HG03066 (cell line): ENCODE measurements around the gene RFTN1.

Experiments
- ATAC-seq: cut with Tn5 transposase; IDR thresholded peaks from one replicate; pipeline ENCODE4 v1.9.1; 2021; ENCODE audit warnings: low read depth; ENCODE audit not compliant: unreplicated experiment

Gene RFTN1

DNA sequence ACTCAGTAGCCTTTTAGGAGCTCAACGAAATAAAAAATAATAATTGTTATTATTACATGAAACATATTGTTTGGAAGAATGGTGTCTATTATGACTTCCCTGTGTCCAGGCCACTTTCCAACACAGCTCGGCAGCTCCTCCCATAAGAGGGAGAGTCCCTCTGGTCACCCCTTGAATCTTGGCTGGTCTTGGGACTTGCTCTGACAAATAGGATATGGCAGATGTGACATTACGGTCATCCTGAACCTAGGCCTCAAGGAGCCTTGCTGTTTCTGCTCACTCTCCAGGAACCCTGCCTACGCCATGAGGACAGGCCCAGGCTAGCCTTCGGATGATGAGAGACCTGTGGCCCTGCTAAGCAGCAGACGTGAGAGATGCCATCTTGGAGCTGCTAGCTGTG lies 176.7 kb downstream of the RFTN1 start:
- ATAC-seq = no peak

GRCh38 chr3:16335772-16336645 lies 177.5 kb downstream of the RFTN1 start:
- no peak for ATAC-seq

DNA sequence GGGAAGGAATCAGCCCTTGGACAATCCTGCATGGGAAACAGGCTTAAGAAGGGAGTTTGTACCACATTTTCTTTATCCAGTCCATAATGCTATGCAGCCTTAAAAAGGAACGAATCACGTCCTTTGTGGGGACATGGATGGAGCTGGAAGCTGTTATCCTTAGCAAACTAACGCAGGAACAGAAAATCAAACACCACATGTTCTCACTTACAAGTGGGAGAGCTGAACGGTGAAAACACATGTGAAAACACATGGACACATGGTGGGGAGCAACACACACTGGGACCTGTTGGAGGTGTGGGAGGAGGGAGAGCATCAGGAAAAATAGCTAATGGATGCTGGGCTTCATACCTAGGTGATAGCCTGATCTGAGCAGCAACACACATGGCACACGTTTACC lies 178.2 kb downstream of the RFTN1 start:
- no peak for ATAC-seq

- ATAC-seq = no peak
These were observed 178.6 kb downstream of the RFTN1 start for GRCh38 chr3:16334909-16335308.

- no peak for ATAC-seq
These were observed 180.5 kb downstream of the RFTN1 start for GRCh38 chr3:16332904-16333426.

- no peak for ATAC-seq
These were observed 182.1 kb downstream of the RFTN1 start for GRCh38 chr3:16331319-16331883.

GRCh38 chr3:16330351-16330750 lies 183.1 kb downstream of the RFTN1 start:
- ATAC-seq = no peak

GRCh38 chr3:16329826-16330129 lies 183.7 kb downstream of the RFTN1 start:
- no peak for ATAC-seq

DNA sequence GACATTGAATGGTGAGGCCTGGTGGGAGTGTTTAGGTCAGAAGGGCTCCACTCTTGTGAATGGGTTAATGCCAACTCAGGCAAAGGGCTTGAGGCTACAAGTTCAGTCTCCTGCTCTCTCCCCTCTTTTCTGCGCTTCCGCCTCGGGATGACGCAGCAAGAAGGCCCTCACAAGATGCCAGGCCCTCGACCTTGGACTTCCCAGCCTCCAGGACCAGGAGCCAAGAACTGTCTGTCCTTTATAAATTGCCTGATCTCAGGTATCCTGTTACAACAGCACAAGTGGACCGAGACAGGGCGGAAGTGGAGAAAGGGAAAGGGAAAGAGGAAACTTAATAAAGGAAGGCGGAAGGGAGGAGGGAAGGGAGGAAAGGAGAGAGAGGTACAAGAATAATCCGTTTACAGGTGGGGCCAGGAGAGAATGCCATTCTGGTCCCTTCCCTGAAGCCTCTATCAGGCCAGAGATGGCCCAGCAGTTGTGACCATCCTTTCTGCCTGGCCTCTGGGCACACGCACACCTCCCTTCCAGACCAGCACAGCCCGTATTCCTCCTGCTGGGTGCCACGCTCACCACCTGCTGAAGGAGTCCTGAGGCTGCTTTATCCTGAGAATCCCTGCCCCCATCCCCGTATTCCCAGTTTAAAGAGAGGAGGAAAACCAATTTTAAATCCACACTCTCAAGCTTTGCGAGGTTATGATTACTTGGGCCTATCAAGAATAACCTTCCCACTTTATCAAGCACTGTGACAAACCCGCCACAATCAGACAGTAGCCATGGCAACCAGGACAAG lies 184.3 kb downstream of the RFTN1 start:
- no peak for ATAC-seq

- no peak for ATAC-seq
These were observed 185.4 kb downstream of the RFTN1 start for GRCh38 chr3:16328124-16328523.

DNA sequence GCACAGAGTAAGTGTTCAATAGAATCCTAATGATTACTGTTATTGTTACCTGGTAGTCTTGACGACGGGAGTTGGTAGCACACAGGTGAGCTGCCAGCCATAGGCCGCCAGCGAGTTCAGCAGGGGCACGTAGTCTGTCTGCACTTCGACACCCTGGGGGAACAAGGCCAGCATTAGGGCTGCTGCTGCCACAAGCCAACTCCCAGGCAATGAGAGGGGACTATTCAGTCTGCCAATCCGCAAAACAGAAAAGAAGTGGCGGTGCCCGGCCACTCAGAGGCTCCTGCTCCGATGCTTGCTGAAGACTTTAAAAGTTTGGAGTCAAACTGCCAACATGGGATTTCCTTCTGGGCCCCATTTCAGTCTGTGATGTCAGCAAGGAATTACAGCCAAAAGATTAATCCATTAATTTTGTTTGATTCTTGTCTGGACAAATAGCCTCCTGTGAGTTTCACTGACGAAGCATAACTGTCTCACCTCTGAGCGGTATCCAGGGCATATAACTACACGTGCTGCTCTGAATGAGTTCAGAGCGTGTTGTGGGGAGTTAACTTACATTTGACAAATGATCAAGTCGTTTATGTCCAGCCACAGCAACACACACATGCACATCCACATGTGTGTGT lies 186.7 kb downstream of the RFTN1 start:
- no peak for ATAC-seq

GRCh38 chr3:16325850-16326249 lies 187.6 kb downstream of the RFTN1 start:
- no peak for ATAC-seq

GRCh38 chr3:16323737-16324136 lies 189.8 kb downstream of the RFTN1 start:
- ATAC-seq = no peak

DNA sequence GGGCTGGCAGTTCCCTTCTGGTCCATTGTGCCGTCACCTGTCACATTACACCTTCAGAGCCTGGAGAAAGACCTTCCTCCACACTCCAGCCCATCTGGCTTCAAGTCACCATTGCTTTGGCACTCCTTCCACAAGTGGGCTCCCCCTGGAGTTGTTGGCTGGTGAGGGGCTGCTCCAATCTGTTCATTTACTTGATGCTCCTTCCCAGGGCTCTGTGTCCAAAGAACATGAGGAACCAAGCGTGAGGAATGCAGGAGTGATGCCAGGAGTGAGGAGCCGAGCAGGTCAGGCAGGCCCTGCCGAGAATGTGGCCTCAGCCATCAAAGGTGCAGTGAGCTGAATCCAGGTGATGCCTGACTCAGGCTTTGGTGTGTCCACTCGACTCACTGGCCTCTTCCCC lies 191.3 kb downstream of the RFTN1 start:
- no peak for ATAC-seq

- no peak for ATAC-seq
These were observed 192.8 kb downstream of the RFTN1 start for GRCh38 chr3:16320711-16321110.

GRCh38 chr3:16319723-16320122 lies 193.8 kb downstream of the RFTN1 start:
- no peak for ATAC-seq

DNA sequence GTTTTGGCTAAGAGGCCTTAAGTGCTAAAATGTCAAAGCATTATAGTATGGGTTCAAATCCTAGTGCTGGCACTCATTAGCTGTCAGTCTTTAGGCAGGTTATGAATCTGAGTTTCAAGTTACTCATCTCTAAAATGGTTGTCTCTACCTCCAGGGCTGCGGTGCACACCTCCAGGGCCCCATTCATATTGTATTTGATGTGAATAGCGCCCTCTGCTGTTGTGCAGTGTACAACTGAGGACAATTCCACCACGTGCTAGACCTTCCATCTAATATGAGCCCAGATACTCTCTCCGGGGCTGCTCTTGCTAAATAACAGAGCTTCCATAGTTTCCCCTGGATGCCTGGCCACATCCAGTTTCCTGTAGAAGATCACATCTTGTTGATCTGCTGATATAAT lies 194.2 kb downstream of the RFTN1 start:
- ATAC-seq = no peak

DNA sequence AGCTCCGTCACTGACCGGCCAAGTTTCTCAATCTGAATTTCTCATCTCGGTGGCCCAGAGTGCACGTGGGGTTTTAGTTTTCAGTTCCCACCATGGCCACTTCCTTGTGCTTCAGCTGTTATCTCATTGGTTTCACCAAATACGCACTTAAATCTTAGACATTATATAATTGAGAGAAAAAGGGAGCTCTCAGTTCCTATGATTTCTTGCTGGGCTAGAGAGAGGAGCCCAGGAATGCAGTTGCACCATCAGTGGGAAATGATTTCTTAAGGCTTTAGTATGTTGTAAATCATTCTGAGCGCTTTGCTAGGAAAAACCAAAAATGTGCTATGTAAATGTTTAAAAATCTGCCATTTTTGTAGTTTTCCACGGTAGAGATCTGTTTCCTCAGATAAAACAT lies 195.3 kb downstream of the RFTN1 start:
- ATAC-seq = no peak

- no peak for ATAC-seq
These were observed 195.9 kb downstream of the RFTN1 start for GRCh38 chr3:16317561-16317945.

DNA sequence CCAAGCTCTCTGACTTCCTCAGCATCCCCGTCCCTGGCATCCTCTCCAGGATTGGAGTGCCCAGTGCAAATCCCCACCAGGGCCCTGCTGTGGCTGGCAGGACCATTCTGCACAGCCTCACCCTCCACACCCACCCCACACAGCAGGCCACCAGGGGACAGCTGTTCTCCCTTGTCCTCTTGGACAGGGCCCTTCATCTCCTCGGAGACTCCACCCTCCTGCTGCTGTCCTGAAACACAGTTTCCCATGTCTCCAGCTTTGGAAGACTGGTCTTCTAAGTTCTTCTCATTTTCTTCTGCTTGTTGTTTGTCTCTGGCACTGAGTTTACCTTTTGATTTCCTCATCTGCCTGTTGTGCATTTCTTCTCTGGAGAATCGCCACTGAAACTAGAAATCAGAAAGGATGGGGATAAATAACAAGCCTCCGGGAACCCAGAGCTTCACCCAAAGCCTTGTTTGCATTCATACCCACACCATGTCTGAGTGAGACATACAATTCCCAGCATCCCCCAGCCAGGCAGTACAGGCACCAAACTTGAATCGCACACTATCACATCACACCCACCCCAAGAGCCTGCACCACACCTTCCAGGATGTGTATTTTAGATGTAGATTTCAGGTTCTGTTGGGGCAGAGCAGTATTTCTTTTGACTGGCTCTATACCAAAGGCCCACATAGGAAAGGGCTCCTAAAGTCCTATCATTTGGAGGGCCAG lies 196.5 kb downstream of the RFTN1 start:
- ATAC-seq = no peak
